HT-29 (cell line): ENCODE results near the gene PYY. TPM values are rescaled to one million over a fixed set of nuclear protein-coding genes. Genes with fewer than 3 reads are reported as not detected.
A peak's percentile ranks its signal among the peaks of the same experiment; 100 is the strongest.
"Not testable (repeated sequence)": the region's sequence is repeated elsewhere in the genome, so short reads cannot be mapped to it uniquely, and the experiment has no call there.

Source experiments
- DNase-seq: peaks from one replicate; pipeline ENCODE4 v3.0.0-alpha.2; 2015; ENCODE audit warnings: low spot score
- total RNA-seq: library from RNA; depleted of rRNA; stranded (reverse); fragments of >200 nt; shearing (Covaris generic); gene quantifications from 2 replicates; pipeline ENCODE4 v1.2.3, GENCODE V29; 2014

The PYY gene
- total RNA-seq, 1 experiment from 2014 or later, result not detected

DNA sequence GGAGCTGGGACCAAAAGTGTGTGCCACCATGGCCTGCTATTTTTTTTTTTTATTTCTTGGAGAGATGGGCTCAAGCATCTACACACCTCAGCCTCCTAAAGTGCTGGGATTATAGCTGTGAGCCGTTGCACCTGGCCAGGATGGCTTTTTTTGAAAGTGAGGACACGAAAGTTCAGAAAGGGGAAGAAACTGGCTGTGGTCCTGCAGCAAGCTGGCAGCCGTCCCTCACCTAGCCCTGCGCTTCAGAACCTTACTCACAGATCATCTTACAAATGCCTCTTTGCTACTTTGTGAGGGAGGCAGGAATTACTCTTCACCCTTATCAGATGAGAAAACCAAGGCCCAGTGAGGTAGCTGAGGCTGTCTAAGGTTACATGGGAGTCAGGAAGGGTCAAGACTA, 7.0 kb downstream of the PYY start:
- no peak for DNase-seq

DNA sequence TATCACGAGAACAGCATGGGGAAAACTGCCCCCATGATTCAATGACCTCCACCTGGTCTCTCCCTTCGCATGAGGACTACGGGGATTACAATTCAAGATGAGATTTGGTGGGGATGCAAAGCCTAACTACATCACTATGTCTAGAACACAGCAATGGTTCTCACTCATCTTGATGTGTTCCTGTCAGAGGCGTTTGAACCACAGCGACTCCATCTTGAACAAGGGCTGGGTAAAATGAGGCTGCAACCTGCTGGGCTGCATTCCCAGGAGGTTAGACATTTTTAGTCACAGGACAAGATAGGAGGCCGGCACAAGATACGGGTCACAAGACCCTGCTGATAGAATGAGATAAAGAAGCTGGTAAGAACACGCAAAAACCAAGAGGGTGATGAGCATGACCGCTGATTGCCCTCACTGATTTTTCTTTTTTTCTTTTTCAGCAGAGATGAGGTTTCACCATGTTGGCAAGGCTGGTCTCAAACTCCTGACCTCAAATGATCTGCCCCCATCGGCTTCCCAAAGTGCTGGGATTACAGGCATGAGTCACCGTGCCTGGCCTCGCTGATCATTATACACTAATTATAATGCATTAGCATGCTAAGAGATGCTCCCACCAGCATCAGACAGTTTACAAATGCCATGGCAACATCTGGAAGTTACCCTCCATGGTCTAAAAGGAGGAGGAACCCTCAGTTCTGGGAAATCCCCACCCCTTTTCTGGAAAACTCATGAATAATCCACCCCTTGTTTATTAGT, 8.5 kb downstream of the PYY start:
- no peak for DNase-seq

DNA sequence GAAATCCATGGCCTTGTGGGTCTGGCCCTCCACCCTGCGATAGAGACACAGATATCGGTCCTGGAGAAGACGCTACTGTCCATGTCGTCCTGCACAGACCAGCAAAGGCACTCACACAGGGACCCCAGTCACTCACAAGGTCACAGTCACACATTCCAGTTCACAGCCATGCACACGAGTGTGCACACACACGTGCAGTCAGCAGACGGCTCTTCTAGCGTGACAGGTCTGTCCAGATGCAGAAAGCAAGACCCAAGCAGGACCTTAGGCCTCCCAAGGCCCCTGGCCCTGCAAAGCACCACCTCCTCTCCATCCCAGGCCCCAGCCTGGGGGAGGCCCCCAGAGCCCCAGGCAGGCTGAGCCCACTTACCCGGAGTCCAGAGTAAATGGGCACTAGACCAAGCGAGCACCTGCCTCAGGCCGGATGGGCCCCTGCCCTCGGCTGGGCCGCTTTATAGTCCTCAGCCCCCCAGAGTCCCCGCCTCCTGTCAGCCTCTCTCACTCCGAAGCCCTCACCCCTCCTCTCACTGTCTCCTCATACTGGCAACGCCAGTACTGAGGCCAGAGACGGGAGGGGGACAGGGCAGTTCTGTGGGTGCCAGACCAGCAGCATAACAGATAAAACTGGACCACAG, 11.6 kb downstream of the PYY start, which contains the start of gene PPY:
Gene PPY (minus strand): TSS at position 426 of the 635 bp plus-strand sequence. CDS start 822 bp downstream, outside the sequence.
- no peak for DNase-seq

DNA sequence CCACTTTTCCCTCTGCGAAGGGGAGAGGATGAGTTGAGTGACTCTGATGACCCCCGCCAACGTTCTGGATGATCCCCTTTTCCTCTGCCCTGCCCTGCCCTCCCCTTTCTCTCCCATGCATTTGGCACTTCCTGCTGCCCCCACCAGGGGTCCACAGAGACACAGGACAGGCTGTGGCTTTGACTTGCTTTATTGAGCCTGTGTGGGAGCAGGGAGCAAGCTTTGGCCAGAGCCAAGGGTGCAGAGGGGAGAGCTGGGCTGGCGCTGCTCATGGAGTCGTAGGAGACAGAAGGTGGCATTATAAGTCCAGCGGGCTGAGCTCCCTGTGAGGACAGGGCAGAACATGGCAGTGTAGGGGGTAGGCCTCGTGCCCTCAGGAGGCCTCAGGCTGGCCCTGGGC, 13.1 kb downstream of the PYY start:
- DNase-seq, result peak; percentile 35

DNA sequence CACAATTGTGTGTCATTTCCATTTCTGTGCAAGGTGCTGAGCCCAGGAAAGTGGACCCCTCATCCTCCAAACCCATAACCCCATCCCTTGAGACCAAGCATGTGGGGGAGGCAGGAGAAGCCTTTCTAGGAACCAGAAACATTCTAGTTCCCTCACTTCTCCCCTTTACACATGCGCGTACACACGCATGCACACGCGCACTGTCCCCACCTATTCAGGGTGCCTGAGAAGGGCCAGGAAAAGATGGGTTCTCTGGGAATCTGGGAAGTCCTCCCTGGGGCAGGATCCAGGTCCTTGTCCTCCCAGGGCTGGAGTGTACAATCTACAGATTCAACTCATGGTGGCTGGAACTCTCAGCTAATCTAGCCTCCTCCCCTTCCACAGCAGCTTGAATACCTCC, 13.9 kb downstream of the PYY start:
- no peak for DNase-seq

DNA sequence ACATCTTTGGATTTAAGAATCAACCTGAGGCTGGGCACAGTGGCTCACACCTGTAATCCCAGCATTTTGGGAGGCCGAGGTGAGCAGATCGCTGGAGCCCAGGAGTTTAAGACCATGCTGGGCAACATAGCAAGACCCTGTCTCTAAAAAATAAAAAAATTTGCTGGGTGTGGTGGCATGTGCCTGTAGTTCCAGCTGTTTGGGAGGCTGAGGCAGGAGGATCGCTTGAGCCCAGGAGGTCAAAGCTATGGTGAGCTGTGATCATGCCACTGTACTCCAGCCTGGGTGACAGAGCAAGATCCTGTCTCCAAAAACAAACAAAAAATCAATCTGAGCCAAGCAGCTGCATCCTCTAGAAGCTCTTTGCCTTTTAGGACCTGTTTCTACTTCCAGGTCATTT, 14.3 kb downstream of the PYY start:
- not testable (repeated sequence) for DNase-seq

DNA sequence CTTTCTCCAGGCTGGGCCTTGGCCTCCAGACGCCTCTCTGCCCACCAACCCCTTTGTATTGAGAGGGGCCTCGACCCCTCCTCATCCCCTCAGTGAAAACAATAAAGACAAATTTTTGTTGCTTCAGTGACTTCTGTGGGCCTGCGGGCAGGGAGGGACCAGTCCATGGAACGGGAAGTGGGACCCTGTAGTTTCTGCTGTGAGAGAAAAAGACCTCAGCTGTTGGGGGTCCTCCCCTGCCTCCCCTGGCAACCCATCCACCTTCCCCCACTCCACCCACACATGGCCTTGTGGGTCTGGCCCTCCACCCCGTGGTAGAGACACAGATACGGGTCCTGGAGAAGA, 14.9 kb downstream of the PYY start:
- no peak for DNase-seq

GRCh38 chr17:43936434-43936833, 17.3 kb downstream of the PYY start:
- DNase-seq, result no peak

GRCh38 chr17:43935926-43936261, 17.8 kb downstream of the PYY start:
- DNase-seq, result no peak

DNA sequence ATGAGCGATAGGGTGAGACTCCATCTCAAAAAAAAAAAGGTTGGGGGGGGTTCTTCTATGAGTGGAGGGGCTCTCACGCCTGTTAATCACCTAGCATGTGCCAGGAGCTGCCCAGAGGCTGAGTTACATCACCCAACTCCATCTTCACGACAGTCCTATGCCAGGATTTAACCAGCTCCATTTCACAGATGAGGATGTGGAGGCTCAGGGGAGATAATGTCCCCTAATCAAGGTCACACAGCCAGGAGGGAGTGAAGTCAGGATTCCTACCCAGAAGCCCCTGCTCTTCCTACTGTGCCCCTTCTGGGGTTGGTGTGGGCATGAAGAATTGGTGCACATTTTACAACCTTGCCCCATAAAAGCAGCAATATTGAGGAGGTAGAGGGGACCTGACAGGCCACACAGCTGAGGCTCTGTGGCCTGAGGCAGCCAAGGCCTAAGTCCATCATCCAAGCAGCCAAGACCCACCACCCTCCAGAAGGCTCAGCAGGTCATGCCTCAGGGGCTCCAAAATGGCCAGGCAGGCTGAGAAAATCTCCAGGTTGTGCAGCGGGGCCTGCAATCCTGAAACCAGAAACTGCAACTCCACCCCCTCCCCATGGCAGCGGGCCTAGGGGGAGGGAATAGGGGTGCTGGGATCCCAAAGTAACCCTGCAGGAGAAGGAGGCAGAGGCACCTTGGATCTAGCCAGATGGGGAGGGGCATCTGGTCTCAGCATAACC, 18.4 kb downstream of the PYY start:
- DNase-seq, result no peak

DNA sequence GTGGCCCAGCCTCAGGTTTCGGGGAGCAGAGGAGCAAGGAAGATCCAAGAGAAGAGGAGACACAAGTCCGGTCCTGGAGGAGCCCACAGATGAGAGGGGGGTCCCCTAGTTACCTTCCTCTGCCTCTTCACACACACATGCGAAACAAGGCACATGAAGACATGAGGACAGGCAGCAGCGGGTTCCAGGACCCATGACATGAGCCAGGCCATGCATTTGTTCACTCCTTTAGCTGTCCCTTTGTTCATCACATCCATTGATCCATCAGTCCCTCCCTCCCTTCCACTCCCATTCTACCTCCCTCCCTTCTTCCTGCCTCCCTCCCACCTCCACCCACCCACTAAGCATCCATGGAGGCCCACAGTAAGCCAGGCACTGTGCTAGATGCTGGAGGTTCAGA, 20.8 kb downstream of the PYY start:
- no peak for DNase-seq

GRCh38 chr17:43932357-43932756, 21.4 kb downstream of the PYY start:
- DNase-seq, result no peak

GRCh38 chr17:43931062-43931571, 22.6 kb downstream of the PYY start:
- no peak for DNase-seq

DNA sequence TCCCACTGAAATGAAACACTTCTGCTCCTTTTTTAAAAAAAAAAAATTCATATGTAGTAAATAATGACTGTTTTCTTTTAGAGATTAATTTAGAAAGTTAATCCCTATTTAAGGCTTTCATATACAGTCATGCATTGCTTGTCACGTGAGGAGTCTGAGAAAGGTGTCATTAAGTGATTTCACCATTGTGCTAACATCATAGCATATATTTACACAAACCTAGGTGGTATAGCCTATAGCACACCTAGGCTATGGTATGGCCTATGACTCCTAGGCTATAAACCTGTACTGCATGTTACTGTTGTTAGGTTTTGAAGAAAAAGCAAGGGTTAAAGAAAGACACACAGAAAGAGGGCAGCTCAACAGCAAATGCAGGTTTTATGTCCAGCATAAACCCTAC, 25.1 kb downstream of the PYY start:
- DNase-seq, result no peak

GRCh38 chr17:43927929-43928328, 25.8 kb downstream of the PYY start:
- not testable (repeated sequence) for DNase-seq

DNA sequence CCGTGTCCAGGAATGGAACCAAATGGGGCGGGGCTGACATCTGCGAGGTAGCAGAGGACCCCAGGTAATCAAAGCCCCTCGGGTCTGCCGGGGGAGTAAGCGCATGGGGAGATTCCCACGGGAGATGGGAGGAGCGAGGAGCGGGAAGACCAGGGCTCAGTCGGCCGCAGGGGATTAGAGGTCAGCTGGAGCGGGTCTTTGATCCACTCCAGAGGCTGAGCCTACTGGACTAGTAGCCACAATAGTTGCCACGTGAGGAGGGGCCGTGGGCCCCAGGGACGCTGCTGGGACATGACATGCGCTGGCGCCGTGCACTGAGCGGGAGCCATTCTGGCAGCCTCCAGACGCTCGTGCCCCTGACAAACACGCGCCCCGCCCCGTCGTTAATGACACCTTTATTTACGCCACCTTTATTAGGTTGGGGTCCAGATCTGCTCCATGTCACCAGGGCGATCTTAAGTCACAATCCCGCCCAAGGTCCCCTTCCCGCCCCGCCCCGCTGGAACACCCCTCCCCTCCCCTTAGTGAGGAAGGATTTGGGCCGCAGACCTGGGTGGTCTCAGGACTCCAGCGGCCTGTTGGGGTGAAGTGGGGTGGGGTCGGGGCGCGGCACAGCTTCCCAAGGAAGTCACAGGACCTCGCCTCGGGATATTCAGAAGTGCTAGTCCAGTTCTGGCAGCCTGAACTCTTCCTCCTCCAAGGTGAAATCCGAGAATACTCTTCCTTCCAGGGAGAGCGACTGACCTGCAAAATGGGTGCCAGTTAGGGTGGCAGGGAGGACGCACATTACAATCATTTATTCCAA, 26.5 kb downstream of the PYY start:
- DNase-seq, result no peak

DNA sequence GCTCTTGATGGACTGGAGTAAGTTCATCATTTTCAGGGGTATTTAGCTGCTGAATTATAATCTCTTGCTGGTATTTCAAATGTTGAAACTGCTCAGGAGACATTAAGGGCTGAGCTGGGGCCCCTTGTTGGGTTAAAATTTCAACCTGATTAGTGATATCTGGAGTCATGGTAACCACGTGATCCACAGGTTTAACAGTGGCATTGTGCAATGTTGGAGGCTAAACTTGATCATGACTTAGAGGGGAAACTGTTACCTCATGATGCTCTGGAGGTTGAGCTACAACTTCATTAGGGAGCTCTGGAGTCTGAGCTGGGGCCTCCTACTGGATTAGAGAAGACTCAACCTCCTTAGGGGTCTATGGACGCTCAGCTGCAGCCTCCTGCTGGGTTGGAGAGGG, 29.2 kb downstream of the PYY start:
- no peak for DNase-seq

- DNase-seq, result no peak
Measured at GRCh38 chr17:43920500-43921095, 33.1 kb downstream of the PYY start.

GRCh38 chr17:43918026-43918389, 35.7 kb downstream of the PYY start:
- DNase-seq, result no peak

DNA sequence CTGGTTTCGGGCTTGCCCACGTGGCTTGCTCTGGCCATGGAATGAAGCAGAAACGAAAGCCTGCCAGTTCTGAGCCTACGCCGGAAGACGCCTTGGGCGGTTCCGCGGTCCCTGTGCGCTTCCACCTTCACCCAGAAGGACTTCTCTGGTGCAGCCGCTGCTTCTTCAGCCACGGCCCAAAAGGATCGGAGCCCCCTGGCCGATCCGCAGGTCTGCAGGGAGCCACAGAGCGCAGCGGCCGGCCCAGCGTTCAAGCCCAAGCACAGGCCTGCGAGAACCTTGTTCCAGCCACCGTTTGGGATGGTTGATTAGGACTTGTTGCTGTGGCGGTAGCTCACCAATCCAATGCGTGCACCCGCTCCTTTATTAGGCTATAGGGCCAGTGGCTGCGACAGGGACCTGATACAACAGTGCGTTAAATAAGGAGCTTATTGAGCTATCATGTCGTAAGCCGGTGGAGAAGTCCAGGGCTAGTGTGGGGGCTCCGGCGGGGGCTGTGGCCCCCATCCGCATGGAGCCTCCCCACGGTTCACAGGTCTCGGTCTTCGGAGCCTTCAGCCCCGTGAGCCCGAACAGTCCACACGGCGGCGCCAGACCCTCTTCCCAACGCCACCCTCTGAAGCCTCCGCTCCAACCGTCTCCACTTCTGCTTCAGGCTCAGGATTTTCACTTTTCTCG, 36.3 kb downstream of the PYY start:
- no peak for DNase-seq

DNA sequence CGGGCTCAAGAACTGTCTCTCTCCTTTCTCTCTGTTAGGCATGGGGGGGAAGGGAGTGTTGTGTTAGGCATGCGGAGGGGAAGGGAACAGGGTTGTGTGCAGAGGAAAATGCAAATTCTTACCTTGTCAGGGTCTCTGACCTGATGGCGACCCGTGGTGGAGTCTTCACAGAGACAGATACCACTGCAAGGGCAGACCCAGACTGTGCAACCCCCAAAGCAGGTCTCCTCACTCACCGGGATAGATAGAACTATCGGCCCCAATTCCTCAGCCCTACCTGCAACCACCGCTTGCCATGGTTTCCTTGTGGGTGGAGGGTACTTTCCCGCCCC, 36.8 kb downstream of the PYY start:
- DNase-seq, result no peak
